Raji (cell line): ENCODE results near the gene CIAO2A.

Experiments
- POLR2A ChIP-seq: IDR thresholded peaks from 2 replicates; pipeline ENCODE4 v1.6.1; 2011; ENCODE audit warnings: low read depth, low read length, control low read depth; ENCODE audit not compliant: insufficient read depth

The CIAO2A gene

GRCh38 chr15:64051407-64052259 is 42.0 kb downstream of the CIAO2A start:
- TF ChIP-seq POLR2A, result no peak

DNA sequence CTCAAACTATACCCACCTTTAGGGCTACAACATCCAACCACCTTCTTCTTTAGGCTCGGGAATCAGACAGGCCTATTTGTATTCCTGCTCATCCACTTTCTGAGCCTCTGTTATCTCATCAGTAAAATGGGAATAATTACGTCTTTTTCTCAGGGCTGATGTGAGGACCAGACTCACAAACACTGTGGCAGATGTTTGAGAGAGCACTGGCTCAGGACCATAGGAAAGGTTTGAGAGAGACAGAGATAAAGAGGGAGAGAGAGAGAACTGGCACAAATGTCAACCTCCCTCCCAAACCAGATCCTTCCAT is 42.6 kb downstream of the CIAO2A start:
- no peak for TF ChIP-seq POLR2A

- TF ChIP-seq POLR2A, result no peak
Observed at GRCh38 chr15:64050281-64051092, 43.2 kb downstream of the CIAO2A start.

DNA sequence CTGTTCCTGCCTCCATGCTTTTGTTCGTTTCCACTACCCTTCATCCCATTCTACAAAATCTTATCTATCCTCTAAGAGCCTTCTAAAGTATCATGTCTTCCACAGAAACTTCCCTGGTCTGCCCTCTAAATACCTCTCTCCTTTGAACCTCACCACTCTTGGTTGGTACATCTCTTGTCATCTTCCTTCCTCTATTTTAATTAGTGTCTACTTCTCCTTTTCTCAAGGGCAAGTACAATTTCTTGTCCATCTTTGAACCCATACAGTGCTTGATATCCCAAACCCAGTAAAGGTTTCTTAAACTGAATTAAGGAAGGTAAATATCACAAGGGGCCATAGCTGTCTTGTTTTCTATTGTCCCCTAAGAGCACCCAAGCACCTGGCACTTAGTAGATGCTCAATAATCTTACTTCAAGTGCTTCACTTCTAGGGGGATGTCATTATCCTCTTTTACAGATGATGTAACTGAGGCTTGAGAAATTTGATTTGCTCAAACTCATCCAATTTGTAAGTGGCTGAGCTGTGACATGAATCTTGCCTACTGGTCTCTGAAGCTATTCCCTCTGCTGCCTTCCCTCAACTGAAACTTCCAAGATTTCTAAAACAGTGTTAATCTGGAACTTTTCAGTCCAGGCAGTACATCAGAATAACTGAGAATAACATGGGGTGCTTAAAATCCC is 44.7 kb downstream of the CIAO2A start:
- TF ChIP-seq POLR2A, result no peak

- no peak for TF ChIP-seq POLR2A
Observed at GRCh38 chr15:64046421-64047153, 47.1 kb downstream of the CIAO2A start, which contains the start of gene DAPK2. DAPK2 (minus strand) TSS chr15:64046485; CDS start chr15:64040261, 6,224 bp downstream.

- TF ChIP-seq POLR2A, result no peak
Observed at GRCh38 chr15:64045774-64046420, 47.7 kb downstream of the CIAO2A start.

DNA sequence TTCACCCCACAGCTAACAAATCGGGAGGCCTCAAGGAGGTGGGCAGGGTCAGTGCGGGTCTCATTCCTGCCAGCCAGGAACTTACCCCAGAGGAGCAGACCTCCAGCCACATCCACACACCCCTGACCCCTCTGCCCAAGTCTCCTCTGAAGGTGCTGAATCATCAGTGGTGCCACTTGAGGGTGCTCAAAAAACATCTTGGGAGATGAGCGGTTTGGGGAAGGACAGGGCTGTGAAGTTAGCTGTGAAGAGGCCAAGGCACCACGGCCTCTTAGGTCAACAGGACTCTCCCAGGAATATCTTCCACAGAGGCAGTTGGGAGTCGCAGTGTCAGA is 48.6 kb downstream of the CIAO2A start:
- no peak for TF ChIP-seq POLR2A

- TF ChIP-seq POLR2A, result no peak
Observed at GRCh38 chr15:64044300-64045100, 49.1 kb downstream of the CIAO2A start.

GRCh38 chr15:64038878-64039610 is 54.6 kb downstream of the CIAO2A start:
- no peak for TF ChIP-seq POLR2A

GRCh38 chr15:64037966-64038365 is 55.7 kb downstream of the CIAO2A start:
- no peak for TF ChIP-seq POLR2A

DNA sequence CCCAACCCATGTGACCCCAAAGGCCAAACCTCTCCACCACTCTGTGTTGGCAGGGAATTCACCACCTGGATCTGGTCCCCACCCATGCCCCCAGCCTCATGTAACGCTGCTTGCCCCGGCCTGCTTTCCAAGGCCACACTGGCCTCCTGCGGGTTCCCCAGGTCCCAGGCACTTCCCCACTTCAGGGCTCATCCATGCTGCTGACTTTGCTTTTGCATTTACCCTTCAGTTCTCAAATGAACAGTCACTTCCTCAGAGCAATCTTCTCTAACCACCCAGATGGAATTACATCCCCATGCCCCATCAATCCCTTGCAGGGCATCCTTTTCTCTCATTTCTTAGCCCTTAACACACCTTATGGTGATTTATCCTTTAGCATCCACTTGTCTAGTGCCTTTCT is 56.5 kb downstream of the CIAO2A start:
- no peak for TF ChIP-seq POLR2A

- TF ChIP-seq POLR2A, result no peak
Observed at GRCh38 chr15:64035525-64035924, 58.1 kb downstream of the CIAO2A start.

- no peak for TF ChIP-seq POLR2A
Observed at GRCh38 chr15:64034519-64034918, 59.1 kb downstream of the CIAO2A start.
